Kidney (tissue), 14 donors: ENCODE measurements around the gene MTFMT. TPM values are rescaled to one million over a fixed set of nuclear protein-coding genes. Genes with fewer than 3 reads are reported as not detected.

Experiments used
- DNase-seq, 5 donors: peaks; one replicate each; pipeline ENCODE4 v3.0.0-alpha.2; 2013 to 2020
- FAIRE-seq: peaks from 2 replicates; lab custom pipeline; 2012; peaks lifted over from hg19 to GRCh38; lab: Jason Lieb, UNC
- H3K27ac ChIP-seq, 2 donors: one replicate each; pipeline ENCODE4 v1.7.0; 2013; ENCODE audit warnings: low read depth in 2 of 2, low read length in 2 of 2, inconsistent platforms in 1 of 2
- H3K27me3 ChIP-seq: one replicate; pipeline ENCODE4 v1.7.1; 2013; ENCODE audit warnings: low read length, inconsistent platforms; ENCODE audit not compliant: control insufficient read depth, insufficient read depth
- H3K36me3 ChIP-seq, 3 donors: one replicate each; pipeline versions ENCODE4 v1.7.0 to v1.7.1; 2013; ENCODE audit warnings: low read length in 3 of 3, control low read depth in 1 of 3, inconsistent platforms in 1 of 3; ENCODE audit not compliant: insufficient read depth in 3 of 3, control insufficient read depth in 2 of 3
- H3K4me1 ChIP-seq, 3 donors: one replicate each; pipeline versions ENCODE4 v1.7.0 to v1.7.1; 2013; ENCODE audit warnings: low read length in 3 of 3, inconsistent platforms in 1 of 3, low read depth in 1 of 3; ENCODE audit not compliant: control insufficient read depth in 2 of 3, insufficient read depth in 2 of 3
- H3K4me3 ChIP-seq, 3 donors: one replicate each; pipeline versions ENCODE4 v1.7.0 to v1.8.1; 2013; ENCODE audit warnings: low read length in 3 of 3, control low read depth in 1 of 3, inconsistent platforms in 1 of 3
- H3K9ac ChIP-seq, 3 donors: one replicate each; pipeline versions ENCODE4 v1.7.0 to v1.7.1; 2013; ENCODE audit warnings: low read length in 3 of 3, control low read depth in 1 of 3, inconsistent platforms in 1 of 3
- H3K9me3 ChIP-seq, 3 donors: one replicate each; pipeline versions ENCODE4 v1.7.0 to v1.7.1; 2013; ENCODE audit warnings: low read length in 3 of 3, control low read depth in 1 of 3, inconsistent platforms in 1 of 3; ENCODE audit not compliant: control insufficient read depth in 2 of 3, insufficient read depth in 1 of 3
- CTCF ChIP-seq: IDR thresholded peaks from 3 replicates; pipeline ENCODE4 v1.5.1; 2012; ENCODE audit warnings: mild to moderate bottlenecking, moderate library complexity, borderline replicate concordance; ENCODE audit not compliant: insufficient read depth; ENCODE audit errors: extremely low read depth
- intact Hi-C: fragments of 100-400 bp; cut with DNase I; formaldehyde crosslinking; loops from one replicate; pipeline ENCODE4 v1.11.1; 2022
- polyA plus RNA-seq: library from polyadenylated mRNA; stranded (reverse); fragments of 350-450 nt; fragmentation: Illumina TruSeq; extraction: RNeasy Lipid Tissue Mini Kit (QIAGEN cat#74804); gene quantifications from one replicate; pipeline ENCODE4 v1.2.3, GENCODE V29; 2014; ENCODE audit warnings: low read depth, low replicate concordance; ENCODE audit not compliant: insufficient read depth
- total RNA-seq: library from RNA; stranded (reverse); fragmentation: NEBNext Ultra II Directional; extraction: Animal tissue kit (Norgen Biotek cat#: 25700); gene quantifications from one replicate; pipeline ENCODE4 v1.2.1, GENCODE V29; 2021
- donor health status: control.
- donor health status: control.
- donor health status: control.
- donor health status: control.
- donor health status: control.
- donor health status: DM: yes; HTN: yes; CAD: no.
- donor health status: Normal renal cell carcinoma (clear cell type).

Gene MTFMT
- total and polyA plus RNA-seq, 2 donors from 2014 or later, result 11.7 to 12.5 TPM

DNA sequence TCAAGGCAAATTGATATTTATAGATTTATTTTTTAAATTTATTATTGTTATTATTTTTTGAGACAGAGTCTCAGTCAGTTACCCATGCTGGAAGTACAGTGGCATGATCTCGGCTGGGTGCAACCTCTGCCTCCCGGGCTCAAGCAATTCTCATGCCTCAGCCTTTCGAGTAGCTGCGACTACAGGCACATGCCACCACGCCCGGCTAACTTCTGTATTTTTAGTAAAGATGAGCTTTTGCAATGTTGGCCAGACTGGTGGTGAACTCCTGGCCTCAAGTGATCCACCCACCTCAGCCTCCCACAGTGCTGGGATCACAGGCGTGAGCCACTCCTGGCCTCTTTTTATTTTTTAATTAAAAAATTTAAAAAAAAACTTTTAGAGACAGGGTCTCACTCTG, 58.7 kb downstream of the MTFMT start:
- DNase-seq, result no peak
- no peak overlapping the region for H3K9ac ChIP-seq
- no peak overlapping the region for H3K27ac ChIP-seq
- no peaks in the 10 kb centered on the region for H3K9me3 ChIP-seq
- no peak overlapping the region for H3K4me3 ChIP-seq
- TF ChIP-seq CTCF, result no peak
- H3K4me1 ChIP-seq, result no peaks in the 10 kb centered on the region
- intact Hi-C loops, result no loop called here
- H3K36me3 ChIP-seq, result peaks cover 5 to 40% (median 19%) of the 10 kb centered on the region in 3 donors
- no peaks in the 10 kb centered on the region for H3K27me3 ChIP-seq
- no peak for FAIRE-seq

- no peaks in the 10 kb centered on the region for H3K27me3 ChIP-seq
- H3K4me1 ChIP-seq, result no peaks in the 10 kb centered on the region
- no peak overlapping the region for H3K9ac ChIP-seq
- no peak for TF ChIP-seq CTCF
- DNase-seq (no peak), FAIRE-seq (no peak)
- H3K4me3 ChIP-seq, result no peak overlapping the region
- intact Hi-C loops, result no loop called here
- no peak overlapping the region for H3K27ac ChIP-seq
- no peaks in the 10 kb centered on the region for H3K9me3 ChIP-seq
- H3K36me3 ChIP-seq, result peaks cover 5 to 45% (median 26%) of the 10 kb centered on the region in 3 donors
Observed at GRCh38 chr15:64969401-64969800, 60.0 kb downstream of the MTFMT start.

GRCh38 chr15:64961013-64961412, 68.4 kb downstream of the MTFMT start:
- Histone ChIP-seq H3K4me3 (no peak overlapping the region), H3K9me3 (no peaks in the 10 kb centered on the region), H3K4me1 (no peaks in the 10 kb centered on the region), H3K9ac (no peak overlapping the region), H3K27me3 (no peaks in the 10 kb centered on the region), H3K27ac (no peak overlapping the region), H3K36me3 (peaks cover 10 to 65% (median 27%) of the 10 kb centered on the region in 3 donors)
- DNase-seq (no peak), FAIRE-seq (no peak)
- intact Hi-C loops, result no loop called here
- no peak for TF ChIP-seq CTCF

DNA sequence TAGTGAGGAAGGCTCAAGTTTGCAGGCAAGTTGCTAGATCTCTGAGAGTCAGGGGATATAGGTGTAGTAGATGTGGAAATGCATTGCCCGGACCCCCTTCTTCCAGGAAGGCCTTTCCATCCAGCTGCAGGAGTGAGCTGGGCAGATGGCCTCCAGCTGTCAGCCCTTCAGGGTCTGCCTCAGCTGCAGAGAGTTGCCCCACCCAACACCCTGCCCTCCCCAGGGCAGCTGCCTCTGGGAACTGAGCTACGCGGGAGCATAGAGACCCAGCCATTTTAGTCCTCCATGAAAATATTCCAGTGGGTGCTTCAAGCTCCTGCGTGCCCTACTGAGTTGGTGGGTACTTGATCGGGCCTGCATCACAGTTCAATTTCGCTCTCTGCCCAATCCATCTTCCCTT, 69.3 kb downstream of the MTFMT start:
- Histone ChIP-seq H3K36me3 (peaks cover 10 to 68% (median 24%) of the 10 kb centered on the region in 3 donors), H3K27ac (no peak overlapping the region), H3K9ac (no peak overlapping the region), H3K4me3 (no peak overlapping the region), H3K4me1 (no peaks in the 10 kb centered on the region), H3K9me3 (no peaks in the 10 kb centered on the region), H3K27me3 (no peaks in the 10 kb centered on the region)
- DNase-seq, result no peak
- FAIRE-seq, result no peak
- no peak for TF ChIP-seq CTCF
- intact Hi-C loops, result no loop called here
